Loucy (cell line): ENCODE measurements around the gene ZBTB24.

ENCODE experiments used
- EZH2phosphoT487 ChIP-seq: fragments of 200-600 bp; IDR thresholded peaks from 2 replicates; pipeline ENCODE4 v1.6.1; 2018; ENCODE audit warnings: antibody characterized with exemption, mild to moderate bottlenecking, moderate library complexity, borderline replicate concordance
- TF ChIP-seq, protein P1 (sequence below): fragments of 200-600 bp; sonication (generic); conservative IDR thresholded peaks from 2 replicates; pipeline ENCODE4 v1.5.1; 2014; ENCODE audit warnings: mild to moderate bottlenecking, antibody characterized with exemption, low read length

- TF ChIP-seq, protein P1, sequence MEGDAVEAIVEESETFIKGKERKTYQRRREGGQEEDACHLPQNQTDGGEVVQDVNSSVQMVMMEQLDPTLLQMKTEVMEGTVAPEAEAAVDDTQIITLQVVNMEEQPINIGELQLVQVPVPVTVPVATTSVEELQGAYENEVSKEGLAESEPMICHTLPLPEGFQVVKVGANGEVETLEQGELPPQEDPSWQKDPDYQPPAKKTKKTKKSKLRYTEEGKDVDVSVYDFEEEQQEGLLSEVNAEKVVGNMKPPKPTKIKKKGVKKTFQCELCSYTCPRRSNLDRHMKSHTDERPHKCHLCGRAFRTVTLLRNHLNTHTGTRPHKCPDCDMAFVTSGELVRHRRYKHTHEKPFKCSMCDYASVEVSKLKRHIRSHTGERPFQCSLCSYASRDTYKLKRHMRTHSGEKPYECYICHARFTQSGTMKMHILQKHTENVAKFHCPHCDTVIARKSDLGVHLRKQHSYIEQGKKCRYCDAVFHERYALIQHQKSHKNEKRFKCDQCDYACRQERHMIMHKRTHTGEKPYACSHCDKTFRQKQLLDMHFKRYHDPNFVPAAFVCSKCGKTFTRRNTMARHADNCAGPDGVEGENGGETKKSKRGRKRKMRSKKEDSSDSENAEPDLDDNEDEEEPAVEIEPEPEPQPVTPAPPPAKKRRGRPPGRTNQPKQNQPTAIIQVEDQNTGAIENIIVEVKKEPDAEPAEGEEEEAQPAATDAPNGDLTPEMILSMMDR: peak; percentile 33; the same call in 1 of the 2 replicates
- no peak for TF ChIP-seq EZH2phosphoT487
These were observed 27.4 kb downstream of the ZBTB24 start, which contains the start of gene MICAL1 for GRCh38 chr6:109455437-109456110.
